ENCODE results near the gene SAMD8.

SAMD8 gene

DNA sequence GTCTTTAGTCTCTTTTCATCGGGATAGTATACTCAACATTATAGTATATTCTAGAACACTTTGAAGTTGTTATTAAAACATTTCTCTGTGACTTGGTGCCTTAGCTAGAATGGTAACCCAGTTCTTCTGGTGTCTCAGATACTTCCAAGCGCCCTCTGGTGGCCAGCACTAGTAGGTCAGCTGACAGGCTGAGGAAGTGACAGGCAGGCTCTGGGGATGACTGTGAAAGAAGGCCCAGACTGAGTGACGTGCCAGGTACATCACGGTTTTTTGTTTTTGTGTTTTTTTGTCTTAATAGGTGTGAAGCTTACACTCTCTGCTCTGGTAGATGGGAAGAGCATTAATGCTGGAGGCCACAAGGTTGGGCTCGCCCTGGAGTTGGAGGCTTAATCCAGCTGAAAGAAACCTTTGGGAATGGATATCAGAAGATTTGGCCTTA, 119.2 kb downstream of the SAMD8 start:
- Histone ChIP-seq H3K4me3 (ENCODE audit: low read length in 2 of 2) (no peak overlapping the region), H3K27me3 (ENCODE audit: control insufficient read depth in 2 of 2, insufficient read depth in 2 of 2, low read length in 2 of 2) (no peaks in the 10 kb centered on the region), H3K4me1 (ENCODE audit: control insufficient read depth in 2 of 2, insufficient read depth in 2 of 2, low read length in 2 of 2) (peaks cover 18 to 22% of the 10 kb centered on the region in 2 donors), H3K36me3 (ENCODE audit: control insufficient read depth in 2 of 2, insufficient read depth in 2 of 2, low read length in 2 of 2) (peaks cover 42 to 57% of the 10 kb centered on the region in 2 donors), H3K9me3 (ENCODE audit: control insufficient read depth in 2 of 2, low read length in 2 of 2) (no peaks in the 10 kb centered on the region), H3K9ac (ENCODE audit: low read depth in 1 of 2, low read length in 2 of 2) (no peak overlapping the region), H3K27ac (ENCODE audit: low read depth in 2 of 2, low read length in 2 of 2) (no peak overlapping the region)
